ENCODE results near the gene LCMT2. TPM values are rescaled to one million over a fixed set of nuclear protein-coding genes. Genes with fewer than 3 reads are reported as not detected.
A peak's percentile ranks its signal among the peaks of the same experiment; 100 is the strongest.

Gene LCMT2
- total RNA-seq, 1 donor from 2014 or later, result 5.2 TPM

- no peak for DNase-seq
Observed at GRCh38 chr15:43275740-43276562, 54.4 kb downstream of the LCMT2 start.

GRCh38 chr15:43274136-43274535, 56.2 kb downstream of the LCMT2 start:
- peak; percentile 51 for DNase-seq

Other genes with a start within 250 kb of the LCMT2 start
- 32.4 TPM for gene UBR1, start 224.5 kb downstream of the LCMT2 start, total RNA-seq
- 16.6 TPM for gene TMEM62, start 197.0 kb downstream of the LCMT2 start, total RNA-seq
- gene CCNDBP1, start 145.2 kb downstream of the LCMT2 start, total RNA-seq, result 44.7 TPM
- 4.6 TPM for gene EPB42, start 109.6 kb downstream of the LCMT2 start, total RNA-seq
- gene TGM5, start 63.6 kb downstream of the LCMT2 start, total RNA-seq, result 6.8 TPM
- gene TGM7, start 28.3 kb downstream of the LCMT2 start, total RNA-seq, result not detected
- gene ZSCAN29, start 40.5 kb upstream of the LCMT2 start, total RNA-seq, result 37.8 TPM
- 13.2 TPM for gene TUBGCP4, start 40.5 kb upstream of the LCMT2 start, total RNA-seq
- 87.9 TPM for gene TP53BP1, start 162.6 kb upstream of the LCMT2 start, total RNA-seq
- 22.5 TPM for gene MAP1A, start 187.0 kb upstream of the LCMT2 start, total RNA-seq

Data from tongue (tissue), 2 donors.